Astrocyte (in vitro differentiated cells and primary cell): Measurements from ENCODE around the gene CHCHD6. TPM values are rescaled to one million over a fixed set of nuclear protein-coding genes. Genes with fewer than 3 reads are reported as not detected.

Experiments used
- DNase-seq: peaks from one replicate; pipeline ENCODE4 v3.0.0-alpha.2; 2010; ENCODE audit warnings: low read depth
- FAIRE-seq: peaks from 2 replicates; lab custom pipeline; 2011; peaks lifted over from hg19 to GRCh38; lab: Jason Lieb, UNC
- H2AFZ ChIP-seq: 2 replicates; pipeline ENCODE4 v1.6.0; 2012; ENCODE audit warnings: low read depth, low read length, inconsistent platforms
- H3K27ac ChIP-seq: 2 replicates; pipeline ENCODE4 v1.5.1; 2011; ENCODE audit warnings: low read depth, low read length, inconsistent platforms
- H3K27me3 ChIP-seq: 2 replicates; pipeline ENCODE4 v1.6.0; 2011; ENCODE audit warnings: low read length, inconsistent platforms; ENCODE audit not compliant: insufficient read depth
- H3K36me3 ChIP-seq: 2 replicates; pipeline ENCODE4 v1.5.1; 2011; ENCODE audit warnings: low read length, inconsistent platforms; ENCODE audit not compliant: insufficient read depth
- H3K4me1 ChIP-seq: 2 replicates; pipeline ENCODE4 v1.5.1; 2011; ENCODE audit warnings: low read length, inconsistent platforms; ENCODE audit not compliant: insufficient read depth
- H3K4me2 ChIP-seq: 2 replicates; pipeline ENCODE4 v1.6.0; 2012; ENCODE audit warnings: low read length, inconsistent platforms
- H3K4me3 ChIP-seq: 2 replicates; pipeline ENCODE4 v1.5.1; 2011; ENCODE audit warnings: low read depth, mild to moderate bottlenecking, low read length, inconsistent platforms; ENCODE audit not compliant: insufficient read depth
- H3K79me2 ChIP-seq: 2 replicates; pipeline ENCODE4 v1.6.0; 2012; ENCODE audit warnings: mild to moderate bottlenecking, low read length, inconsistent platforms; ENCODE audit not compliant: insufficient read depth
- H3K9ac ChIP-seq: 2 replicates; pipeline ENCODE4 v1.6.0; 2012; ENCODE audit warnings: mild to moderate bottlenecking, low read length, inconsistent platforms
- H3K9me3 ChIP-seq: 2 replicates; pipeline ENCODE4 v1.5.1; 2012; ENCODE audit warnings: low read depth, mild to moderate bottlenecking, low read length, inconsistent platforms; ENCODE audit not compliant: insufficient read depth
- H4K20me1 ChIP-seq: 2 replicates; pipeline ENCODE4 v1.6.0; 2012; ENCODE audit warnings: low read length, inconsistent platforms; ENCODE audit not compliant: insufficient read depth
- H3K27ac Mint-ChIP-seq: one replicate; pipeline ENCODE4 v1.8.0; 2021; ENCODE audit warnings: mild to moderate bottlenecking, mixed read lengths; ENCODE audit not compliant: unreplicated experiment
- H3K27me3 Mint-ChIP-seq: one replicate; pipeline ENCODE4 v1.8.0; 2021; ENCODE audit warnings: low read depth, mixed read lengths; ENCODE audit not compliant: unreplicated experiment
- H3K36me3 Mint-ChIP-seq: one replicate; pipeline ENCODE4 v1.8.0; 2021; ENCODE audit warnings: low read depth, mixed read lengths; ENCODE audit not compliant: unreplicated experiment
- H3K4me1 Mint-ChIP-seq: one replicate; pipeline ENCODE4 v1.8.0; 2021; ENCODE audit warnings: low read depth, mixed read lengths; ENCODE audit not compliant: unreplicated experiment
- H3K4me3 Mint-ChIP-seq: one replicate; pipeline ENCODE4 v1.8.0; 2021; ENCODE audit warnings: mild to moderate bottlenecking, moderate library complexity, mixed read lengths; ENCODE audit not compliant: unreplicated experiment
- H3K9me3 Mint-ChIP-seq: one replicate; pipeline ENCODE4 v1.8.0; 2021; ENCODE audit warnings: mild to moderate bottlenecking, mixed read lengths; ENCODE audit not compliant: unreplicated experiment
- CTCF ChIP-seq: IDR thresholded peaks from 2 replicates; pipeline ENCODE4 v1.5.1; 2011; ENCODE audit warnings: low read depth, mild to moderate bottlenecking, inconsistent platforms, low read length, moderate library complexity; ENCODE audit not compliant: insufficient read depth
- EZH2 ChIP-seq: IDR thresholded peaks from 2 replicates; pipeline ENCODE4 v1.6.1; 2012; ENCODE audit warnings: mild to moderate bottlenecking, low read length, inconsistent platforms; ENCODE audit not compliant: insufficient read depth
- total RNA-seq: library from RNA; stranded (reverse); gene quantifications from 2 replicates; pipeline ENCODE4 v1.2.1, GENCODE V29; 2021

CHCHD6 gene
- total RNA-seq, 1 donor from 2014 or later: 21.1 TPM

GRCh38 chr3:126870608-126871210, 166.7 kb downstream of the CHCHD6 start:
- Histone ChIP-seq H3K4me2 (no peak overlapping the region), H3K9me3 (no peaks in the 10 kb centered on the region), H4K20me1 (peaks cover 4% of the 10 kb centered on the region), H3K9ac (no peak overlapping the region), H3K27ac (no peak overlapping the region), H3K4me1 (no peaks in the 10 kb centered on the region), H3K36me3 (no peaks in the 10 kb centered on the region), H3K4me3 (no peak overlapping the region), H2AFZ (no peak overlapping the region), H3K27me3 (no peaks in the 10 kb centered on the region), H3K79me2 (no peaks in the 10 kb centered on the region)
- no peak overlapping the region for H3K27ac Mint-ChIP-seq
- peaks cover 11% of the 10 kb centered on the region for H3K27me3 Mint-ChIP-seq
- H3K4me1 Mint-ChIP-seq: no peaks in the 10 kb centered on the region
- FAIRE-seq (no peak), DNase-seq (peak; percentile 48)
- H3K9me3 Mint-ChIP-seq: peaks cover 1% of the 10 kb centered on the region
- TF ChIP-seq CTCF: no peak
- TF ChIP-seq EZH2: no peak
- peaks cover 13% of the 10 kb centered on the region for H3K36me3 Mint-ChIP-seq
- H3K4me3 Mint-ChIP-seq: no peak overlapping the region

GRCh38 chr3:126872701-126873342, 168.8 kb downstream of the CHCHD6 start:
- Mint-ChIP-seq H3K27ac (no peak overlapping the region), H3K4me1 (no peaks in the 10 kb centered on the region), H3K9me3 (no peaks in the 10 kb centered on the region), H3K27me3 (peaks cover 4% of the 10 kb centered on the region), H3K4me3 (no peak overlapping the region), H3K36me3 (peaks cover 12% of the 10 kb centered on the region)
- Histone ChIP-seq H3K4me1 (no peaks in the 10 kb centered on the region), H3K36me3 (no peaks in the 10 kb centered on the region), H3K4me2 (no peak overlapping the region), H3K27ac (no peak overlapping the region), H2AFZ (no peak overlapping the region), H3K9ac (no peak overlapping the region), H3K27me3 (no peaks in the 10 kb centered on the region), H3K4me3 (no peak overlapping the region), H3K9me3 (no peaks in the 10 kb centered on the region), H3K79me2 (no peaks in the 10 kb centered on the region), H4K20me1 (peaks cover 4% of the 10 kb centered on the region)
- DNase-seq (no peak), FAIRE-seq (no peak)
- TF ChIP-seq EZH2 (no peak), CTCF (no peak)

GRCh38 chr3:126873416-126873815, 169.4 kb downstream of the CHCHD6 start:
- DNase-seq: no peak
- Histone ChIP-seq H3K9me3 (no peaks in the 10 kb centered on the region), H3K27me3 (no peaks in the 10 kb centered on the region), H3K4me1 (no peaks in the 10 kb centered on the region), H3K4me2 (no peak overlapping the region), H3K27ac (no peak overlapping the region), H3K36me3 (no peaks in the 10 kb centered on the region), H2AFZ (no peak overlapping the region), H3K4me3 (no peak overlapping the region), H4K20me1 (peaks cover 4% of the 10 kb centered on the region), H3K9ac (no peak overlapping the region), H3K79me2 (no peaks in the 10 kb centered on the region)
- no peak overlapping the region for H3K27ac Mint-ChIP-seq
- no peak for FAIRE-seq
- H3K27me3 Mint-ChIP-seq: peaks cover 4% of the 10 kb centered on the region
- H3K4me1 Mint-ChIP-seq: no peaks in the 10 kb centered on the region
- no peaks in the 10 kb centered on the region for H3K9me3 Mint-ChIP-seq
- peaks cover 12% of the 10 kb centered on the region for H3K36me3 Mint-ChIP-seq
- TF ChIP-seq EZH2 (no peak), CTCF (no peak)
- no peak overlapping the region for H3K4me3 Mint-ChIP-seq
